NCI-H524 treated with DMSO at 0.1 percent for 48 hours (cell line): ENCODE results near the gene PRSS22.

Experiments used
- DNase-seq: peaks from one replicate; lab custom pipeline; 2025; lab: John Stamatoyannopoulos, UW

The PRSS22 gene

DNA sequence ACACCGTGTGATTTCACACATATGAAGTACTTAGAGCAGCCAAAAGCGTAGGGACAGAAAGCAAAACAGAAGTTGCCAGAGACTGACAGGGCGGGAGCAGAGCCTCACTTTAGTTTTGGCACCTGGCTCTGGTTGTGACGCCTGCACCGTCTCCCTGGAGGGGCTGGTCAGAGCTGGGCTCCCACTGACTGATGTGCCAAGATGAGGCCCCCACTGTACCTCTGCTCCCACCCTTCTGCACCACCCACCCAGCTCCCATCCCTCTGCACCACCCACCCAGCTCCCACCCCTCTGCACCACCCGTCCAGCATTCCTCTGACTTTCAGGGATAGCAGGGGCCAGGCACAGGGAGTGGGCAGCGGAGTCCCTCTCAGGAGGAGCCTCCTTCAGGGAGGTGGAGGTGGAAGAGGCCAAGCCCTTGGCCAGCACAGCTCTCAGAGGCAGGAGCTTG lies 44.2 kb downstream of the PRSS22 start:
- no peak for DNase-seq

DNA sequence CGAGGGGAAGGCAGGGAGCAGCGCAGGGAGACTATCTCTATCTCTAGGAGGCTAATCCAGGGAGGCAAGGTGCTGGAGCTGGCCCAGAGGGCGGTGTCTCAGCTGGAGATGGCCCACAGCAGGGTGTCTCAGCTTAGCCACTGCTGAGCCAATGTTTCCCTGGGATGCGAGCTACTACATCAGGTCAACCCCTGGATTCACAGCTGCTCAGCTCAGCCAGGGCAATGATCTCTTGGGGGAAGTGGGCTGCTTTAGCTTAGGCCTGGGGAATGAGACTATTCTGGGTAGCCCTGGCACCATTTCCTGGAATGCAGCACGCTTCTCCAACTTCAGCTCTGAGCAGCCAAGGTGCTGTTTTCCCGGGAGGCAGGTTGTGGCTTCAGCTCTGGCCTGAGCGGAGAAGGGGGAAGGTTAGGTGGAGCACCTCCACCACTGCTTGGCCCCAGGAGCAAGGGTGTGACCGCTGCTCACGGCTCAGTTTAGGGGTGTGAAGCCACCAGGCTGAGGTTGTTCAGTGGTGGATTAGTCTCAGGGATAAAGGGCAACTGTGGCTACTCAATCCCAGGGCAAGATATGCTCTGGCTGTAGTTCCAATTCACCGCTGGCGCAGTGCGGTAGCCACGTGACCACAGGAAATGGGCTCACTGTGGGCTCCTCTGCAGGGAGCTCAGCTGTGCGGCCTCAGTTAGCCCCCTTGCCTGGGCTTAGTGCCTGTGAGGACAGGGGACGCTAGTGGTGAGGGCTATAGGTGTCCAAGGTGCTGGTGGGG lies 46.1 kb downstream of the PRSS22 start:
- no peak for DNase-seq

- no peak for DNase-seq
These were observed 47.3 kb downstream of the PRSS22 start for GRCh38 chr16:2810651-2811050.

DNA sequence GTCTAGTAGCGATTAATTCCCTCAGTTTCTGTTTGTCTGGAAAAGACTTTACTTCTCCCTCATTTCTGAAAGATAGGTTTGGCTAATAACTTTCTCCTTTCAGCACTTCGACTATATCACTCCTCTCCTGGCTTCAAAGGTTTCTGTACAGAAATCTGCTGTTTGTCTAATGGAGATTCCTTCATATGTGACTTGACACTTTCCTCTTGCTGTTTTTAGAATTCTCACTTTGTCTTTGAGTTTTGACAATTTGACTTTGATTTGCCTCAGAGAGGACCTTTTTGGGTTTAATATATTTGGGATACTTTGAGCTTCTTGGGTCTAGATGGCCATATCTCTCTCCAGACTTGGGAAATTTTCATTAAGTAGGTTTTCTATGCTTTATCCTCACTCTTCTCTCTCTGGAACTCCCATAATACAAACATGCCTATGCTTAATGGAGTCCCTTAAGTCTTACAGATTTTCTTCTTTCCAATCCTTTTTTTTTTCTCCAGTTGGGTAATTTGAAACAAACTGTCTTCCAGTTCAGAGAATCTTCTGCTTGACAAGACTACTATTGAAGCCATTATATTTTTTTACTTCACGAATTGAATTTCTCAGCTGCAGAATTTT lies 48.7 kb downstream of the PRSS22 start:
- no peak for DNase-seq

GRCh38 chr16:2808181-2808580 lies 49.8 kb downstream of the PRSS22 start:
- DNase-seq = no peak

- no peak for DNase-seq
These were observed 51.7 kb downstream of the PRSS22 start for GRCh38 chr16:2806286-2806685.

- no peak for DNase-seq
These were observed 53.2 kb downstream of the PRSS22 start for GRCh38 chr16:2804728-2805127.

- DNase-seq = no peak
These were observed 54.3 kb downstream of the PRSS22 start for GRCh38 chr16:2803545-2804195.
